Measurements from ENCODE around the gene LAPTM4A. TPM values are rescaled to one million over a fixed set of nuclear protein-coding genes. Genes with fewer than 3 reads are reported as not detected.

The LAPTM4A gene
- total and polyA plus RNA-seq, 10 of the 15 experiments (the other 5 are each of a cell fraction or from before 2014, with no cell fraction given): 17.8 to 107 (median 45.8) TPM

- TF ChIP-seq ATF2 (IDR thresholded peaks at IDR 0.05; ENCODE audit: low read length) (no peak), KAT2A (conservative IDR thresholded peaks at IDR 0.05; ENCODE audit: control insufficient read depth, low read depth, low read length) (no peak), IRF4 (IDR thresholded peaks at IDR 0.05; ENCODE audit: low read depth, low read length) (no peak), GABPA (IDR thresholded peaks at IDR 0.05; ENCODE audit: low read depth) (no peak), MEF2B (IDR thresholded peaks at IDR 0.05; ENCODE audit: partially characterized antibody, poor library complexity, severe bottlenecking) (no peak)
Measured at GRCh38 chr2:20011276-20012031, 40.0 kb downstream of the LAPTM4A start (continued).

GRCh38 chr2:20008703-20009102, 42.7 kb downstream of the LAPTM4A start:
- no peaks in the 10 kb centered on the region for H3K79me2 ChIP-seq (ENCODE audit: control insufficient read depth, insufficient read depth, low read length)
- intact Hi-C loops (cut with micrococcal nuclease; ENCODE audit: unreplicated experiment) (no loop called here), in situ Hi-C loops (cut with MboI) (no loop called here)
- ChIA-PET SMC1A (ENCODE audit: uncharacterized antibody, unreplicated experiment) (no interaction called here), RAD21 (ENCODE audit: unreplicated experiment) (no interaction called here), CTCF (no interaction called here), POLR2A (no interaction called here)
- H3K36me3 ChIP-seq (ENCODE audit: control insufficient read depth in 2 of 2, insufficient read depth in 2 of 2, low read length in 1 of 2): no peaks in the 10 kb centered on the region
- no peaks in the 10 kb centered on the region for H3K9me3 ChIP-seq (replicated peaks; ENCODE audit: control insufficient read depth, insufficient read depth, low read length)
- no peak overlapping the region for H3K9ac ChIP-seq (ENCODE audit: control insufficient read depth, insufficient read depth, low read length)
- TF ChIP-seq PBX3 (IDR thresholded peaks at IDR 0.05; ENCODE audit: insufficient replicate concordance, low read depth, low read length) (no peak), NFXL1 (IDR thresholded peaks at IDR 0.05; ENCODE audit: borderline replicate concordance) (no peak), POLR2A (IDR thresholded peaks at IDR 0.05; ENCODE audit: low read depth, low read length) (no peak), PAX5 (IDR thresholded peaks at IDR 0.05; ENCODE audit: borderline replicate concordance, low read depth, low read length) (no peak), DPF2 (IDR thresholded peaks at IDR 0.05) (no peak), ELK1 (IDR thresholded peaks at IDR 0.05; ENCODE audit: low read depth, low read length) (no peak), MYB (IDR thresholded peaks at IDR 0.05; ENCODE audit: borderline replicate concordance, low read depth, low read length) (no peak), CHD2 (IDR thresholded peaks at IDR 0.05; ENCODE audit: borderline replicate concordance, low read depth, low read length) (no peak), SIN3A (IDR thresholded peaks at IDR 0.05; ENCODE audit: low read depth, low read length) (no peak), ZNF384 (IDR thresholded peaks at IDR 0.05; ENCODE audit: borderline replicate concordance, low read depth, low read length) (no peak), TBL1XR1 (IDR thresholded peaks at IDR 0.05; ENCODE audit: low read depth, low read length) (no peak), USF1 (IDR thresholded peaks at IDR 0.05; ENCODE audit: borderline replicate concordance, extremely low read length, insufficient read depth, low read depth, low read length) (no peak), GATAD2B (conservative IDR thresholded peaks at IDR 0.05; ENCODE audit: low read depth) (no peak), POLR2AphosphoS2 (IDR thresholded peaks at IDR 0.05; ENCODE audit: low read depth, low read length) (no peak)
- H3K27ac ChIP-seq (ENCODE audit: control insufficient read depth, insufficient read depth): no peak overlapping the region
- WGBS (ENCODE audit: insufficient coverage, insufficient replicate concordance, low lambda C conversion rate, missing lambda C conversion rate): 75% methylated on average over 5 of the region's 5 CpGs
- no peak for DNase-seq (ENCODE audit: low read depth, low spot score)
- H4K20me1 ChIP-seq (ENCODE audit: control insufficient read depth, insufficient read depth): no peaks in the 10 kb centered on the region
- H3K4me1 ChIP-seq (ENCODE audit: control insufficient read depth, insufficient read depth, low read length): no peaks in the 10 kb centered on the region
- H3K27me3 ChIP-seq (replicated peaks in 1 of 2; ENCODE audit: control insufficient read depth in 2 of 2, insufficient read depth in 2 of 2, low read length in 1 of 2): peaks cover 7 to 13% of the 10 kb centered on the region in 2 experiments
- no peak overlapping the region for H2AFZ ChIP-seq (ENCODE audit: control insufficient read depth, low read depth, low read length)
- no TSS peak for BruUV-seq (replicated peaks)
- H3K4me3 ChIP-seq: no peak overlapping the region
- no peak for FAIRE-seq
- ATAC-seq: no peak
- H3K4me2 ChIP-seq (ENCODE audit: control insufficient read depth, insufficient read depth): no peak overlapping the region
